HG03521 (cell line): ENCODE measurements around the gene DBX1.

Experiments
- ATAC-seq: cut with Tn5 transposase; IDR thresholded peaks from one replicate; pipeline ENCODE4 v1.9.1; 2021; ENCODE audit warnings: mild to moderate bottlenecking, moderate library complexity; ENCODE audit not compliant: unreplicated experiment

The DBX1 gene

GRCh38 chr11:20126724-20127123 is 33.6 kb downstream of the DBX1 start:
- no peak for ATAC-seq

- ATAC-seq = no peak
Measured at GRCh38 chr11:20125927-20126326, 34.3 kb downstream of the DBX1 start.

- no peak for ATAC-seq
Measured at GRCh38 chr11:20122131-20122530, 38.1 kb downstream of the DBX1 start.

- ATAC-seq = no peak
Measured at GRCh38 chr11:20120134-20120925, 39.9 kb downstream of the DBX1 start.

GRCh38 chr11:20119315-20119714 is 41.0 kb downstream of the DBX1 start:
- ATAC-seq = no peak

- no peak for ATAC-seq
Measured at GRCh38 chr11:20118209-20118608, 42.1 kb downstream of the DBX1 start.

- no peak for ATAC-seq
Measured at GRCh38 chr11:20117291-20117690, 43.0 kb downstream of the DBX1 start.

GRCh38 chr11:20116825-20117224 is 43.5 kb downstream of the DBX1 start:
- no peak for ATAC-seq

- ATAC-seq = no peak
Measured at GRCh38 chr11:20114588-20114987, 45.7 kb downstream of the DBX1 start.

GRCh38 chr11:20113149-20113438 is 47.2 kb downstream of the DBX1 start:
- no peak for ATAC-seq

GRCh38 chr11:20112291-20113148 is 47.8 kb downstream of the DBX1 start:
- no peak for ATAC-seq

- no peak for ATAC-seq
Measured at GRCh38 chr11:20111871-20112270, 48.4 kb downstream of the DBX1 start.

GRCh38 chr11:20110908-20111669 is 49.2 kb downstream of the DBX1 start:
- ATAC-seq = peak; percentile 67

- no peak for ATAC-seq
Measured at GRCh38 chr11:20109731-20110445, 50.4 kb downstream of the DBX1 start.
